KMS-11 (cell line): ENCODE results near the gene GALE.
"Not testable (repeated sequence)": the region's sequence is repeated elsewhere in the genome, so short reads cannot be mapped to it uniquely, and the experiment has no call there.

Experiments
- H2AFZ ChIP-seq: fragments of 200-600 bp; sonication (generic); 2 replicates; pipeline ENCODE4 v1.6.1; 2016; ENCODE audit warnings: antibody characterized with exemption, mixed run types, low read depth
- H3K27ac ChIP-seq: fragments of 200-600 bp; sonication (generic); 2 replicates; pipeline ENCODE4 v1.6.1; 2016; ENCODE audit warnings: mild to moderate bottlenecking, mixed run types
- H3K27me3 ChIP-seq: fragments of 200-600 bp; sonication (generic); 2 replicates; pipeline ENCODE4 v1.6.1; 2017; ENCODE audit warnings: mild to moderate bottlenecking, low read depth, mixed run types, moderate library complexity; ENCODE audit not compliant: insufficient read depth
- H3K36me3 ChIP-seq: fragments of 200-600 bp; sonication (generic); 2 replicates; pipeline ENCODE4 v1.6.1; 2017; ENCODE audit warnings: mild to moderate bottlenecking, mixed run types; ENCODE audit not compliant: insufficient read depth
- H3K4me1 ChIP-seq: fragments of 200-600 bp; sonication (generic); 2 replicates; pipeline ENCODE4 v1.6.1; 2016; ENCODE audit warnings: mild to moderate bottlenecking, low read depth, mixed run types; ENCODE audit not compliant: poor library complexity, severe bottlenecking
- H3K4me2 ChIP-seq: fragments of 200-600 bp; sonication (generic); 2 replicates; pipeline ENCODE4 v1.7.0; 2016; ENCODE audit warnings: mild to moderate bottlenecking, mixed run types
- H3K4me3 ChIP-seq: fragments of 200-600 bp; sonication (generic); IDR thresholded peaks from 2 replicates; pipeline ENCODE4 v1.6.1; 2017; ENCODE audit warnings: low read depth, low read length, mixed read lengths; ENCODE audit not compliant: insufficient read depth
- H3K79me2 ChIP-seq: fragments of 200-600 bp; sonication (generic); 2 replicates; pipeline ENCODE4 v1.6.1; 2016; ENCODE audit warnings: low read depth, mixed run types; ENCODE audit not compliant: insufficient read depth
- H3K9ac ChIP-seq: fragments of 200-600 bp; sonication (generic); 2 replicates; pipeline ENCODE4 v1.6.1; 2016; ENCODE audit warnings: mild to moderate bottlenecking, mixed run types
- H4K20me1 ChIP-seq: fragments of 200-600 bp; sonication (generic); 2 replicates; pipeline ENCODE4 v1.6.1; 2016; ENCODE audit warnings: mild to moderate bottlenecking, mixed run types; ENCODE audit not compliant: insufficient read depth
- CTCF ChIP-seq: fragments of 200-600 bp; sonication (generic); conservative IDR thresholded peaks from 2 replicates; pipeline ENCODE4 v1.6.1; 2017; ENCODE audit warnings: low read depth, mild to moderate bottlenecking, antibody characterized with exemption, low read length, moderate library complexity, mixed read lengths

GALE gene

GRCh38 chr1:23843644-23844043 lies 43.1 kb upstream of the GALE start:
- no peaks in the 10 kb centered on the region for H4K20me1 ChIP-seq
- no peaks in the 10 kb centered on the region for H3K27me3 ChIP-seq
- H3K4me2 ChIP-seq = no peak overlapping the region
- H3K27ac ChIP-seq = no peak overlapping the region
- no peak for TF ChIP-seq CTCF
- no peak overlapping the region for H3K4me3 ChIP-seq
- no peaks in the 10 kb centered on the region for H3K79me2 ChIP-seq
- peaks cover 3% of the 10 kb centered on the region for H3K4me1 ChIP-seq
- H3K36me3 ChIP-seq = no peaks in the 10 kb centered on the region
- H3K9ac ChIP-seq = no peak overlapping the region
- no peak overlapping the region for H2AFZ ChIP-seq

- Histone ChIP-seq H3K4me1 (peaks cover 4% of the 10 kb centered on the region), H3K36me3 (no peaks in the 10 kb centered on the region), H4K20me1 (no peaks in the 10 kb centered on the region), H3K9ac (no peak overlapping the region), H3K4me3 (peak overlapping the region; percentile 51), H3K4me2 (peak overlapping the region; percentile 68), H3K79me2 (no peaks in the 10 kb centered on the region), H3K27me3 (no peaks in the 10 kb centered on the region; the same call in 1 of the 2 replicates), H2AFZ (peak overlapping the region; percentile 45; the same call in 1 of the 2 replicates), H3K27ac (no peak overlapping the region)
- TF ChIP-seq CTCF = no peak
Observed at GRCh38 chr1:23838401-23838866, 37.9 kb upstream of the GALE start.

GRCh38 chr1:23837908-23838307 lies 37.4 kb upstream of the GALE start:
- peak overlapping the region; percentile 45; the same call in 1 of the 2 replicates for H2AFZ ChIP-seq
- H3K4me1 ChIP-seq = peaks cover 4% of the 10 kb centered on the region
- H3K27ac ChIP-seq = no peak overlapping the region
- no peaks in the 10 kb centered on the region for H3K79me2 ChIP-seq
- no peaks in the 10 kb centered on the region; the same call in 1 of the 2 replicates for H3K27me3 ChIP-seq
- no peaks in the 10 kb centered on the region for H3K36me3 ChIP-seq
- H3K9ac ChIP-seq = no peak overlapping the region
- H4K20me1 ChIP-seq = no peaks in the 10 kb centered on the region
- TF ChIP-seq CTCF = no peak
- H3K4me3 ChIP-seq = peak overlapping the region; percentile 51
- peak overlapping the region; percentile 68 for H3K4me2 ChIP-seq

GRCh38 chr1:23836037-23836436 lies 35.5 kb upstream of the GALE start:
- Histone ChIP-seq H3K27ac (no peak overlapping the region), H3K79me2 (no peaks in the 10 kb centered on the region), H3K9ac (no peak overlapping the region), H3K4me2 (no peak overlapping the region), H3K4me3 (no peak overlapping the region), H4K20me1 (no peaks in the 10 kb centered on the region), H3K4me1 (peaks cover 4% of the 10 kb centered on the region), H2AFZ (no peak overlapping the region), H3K27me3 (no peaks in the 10 kb centered on the region; the same call in 1 of the 2 replicates), H3K36me3 (no peaks in the 10 kb centered on the region)
- no peak for TF ChIP-seq CTCF

- H3K4me3 ChIP-seq, H3K9ac ChIP-seq, H3K36me3 ChIP-seq, H4K20me1 ChIP-seq, H3K4me1 ChIP-seq, H3K79me2 ChIP-seq, H3K27ac ChIP-seq, H3K4me2 ChIP-seq, H2AFZ ChIP-seq, H3K27me3 ChIP-seq: not testable (repeated sequence)
Observed at GRCh38 chr1:23834156-23834555, 33.6 kb upstream of the GALE start.
